Upper lobe of left lung (tissue), 4 donors: ENCODE data around the gene FNDC8.

Experiments
- CTCF ChIP-seq, 6 experiments: fragments of 450-650 bp in 4 of 6; fragments of 200-600 bp in 2 of 6; sonication (generic) in 2 of 6; IDR thresholded peaks; one replicate each; pipeline ENCODE4 v1.5.1; 2016 to 2019; ENCODE audit warnings: antibody characterized with exemption in 6 of 6
- EP300 ChIP-seq, 4 donors: sonication (generic); formaldehyde crosslinking; IDR thresholded peaks; one replicate each; pipeline ENCODE4 v1.5.1; 2017; ENCODE audit warnings: antibody characterized with exemption in 4 of 4, control low read depth in 2 of 4
- POLR2A ChIP-seq, 4 donors: fragments of 450-650 bp; IDR thresholded peaks; one replicate each; pipeline ENCODE4 v1.5.1; 2016 to 2017; ENCODE audit warnings: antibody characterized with exemption in 4 of 4, mild to moderate bottlenecking in 2 of 4
- POLR2AphosphoS5 ChIP-seq, 2 donors: sonication (generic); formaldehyde crosslinking; IDR thresholded peaks; one replicate each; pipeline ENCODE4 v1.5.1; 2017; ENCODE audit warnings: antibody characterized with exemption in 2 of 2

- TF ChIP-seq CTCF (IDR thresholded peaks at IDR 0.05) (no peak), EP300 (IDR thresholded peaks at IDR 0.05) (no peak), POLR2AphosphoS5 (IDR thresholded peaks at IDR 0.05) (no peak), POLR2A (IDR thresholded peaks at IDR 0.05) (no peak)
Observed at GRCh38 chr17:35073183-35073790, 48.1 kb upstream of the FNDC8 start.
